GM10248 (cell line): ENCODE measurements around the gene DYNC1LI1.

Experiments
- CTCF ChIA-PET: fragments of 300-600 bp; sonication (Branson Sonifier 250); formaldehyde crosslinking; extraction: SDS; loops from one replicate; lab custom pipeline; 2021; ENCODE audit warnings: antibody characterized with exemption; lab: Yijun Ruan, JAX
- POLR2A ChIA-PET: fragments of 350-650 bp; sonication (Branson Sonifier 250); formaldehyde crosslinking; extraction: SDS; loops from one replicate; lab custom pipeline; 2020; ENCODE audit warnings: antibody characterized with exemption; lab: Yijun Ruan, JAX
- DNase-seq: peaks from one replicate; pipeline ENCODE4 v3.0.0; 2012; ENCODE audit errors: extremely low spot score
- CTCF ChIP-seq: IDR thresholded peaks from 2 replicates; pipeline ENCODE4 v1.5.1; 2012; ENCODE audit warnings: mild to moderate bottlenecking, low read depth; ENCODE audit errors: extremely low read depth, missing control alignments, control extremely low read depth

DYNC1LI1 gene

GRCh38 chr3:32495609-32496008 lies 75.0 kb downstream of the DYNC1LI1 start:
- ChIA-PET CTCF (interaction anchor here (1.0 to 2.5 kb wide), 10 partner anchors 9 to 120 kb away, joined by 3 to 9 read pairs (median 4); no protein-coding TSS in a partner anchor), POLR2A (no interaction called here)
- no peak for DNase-seq
- TF ChIP-seq CTCF, result no peak

- DNase-seq, result no peak
- POLR2A ChIA-PET, result no interaction called here
- TF ChIP-seq CTCF, result no peak
- CTCF ChIA-PET, result interaction anchor here (1.0 to 2.5 kb wide), 5 partner anchors 13 to 37 kb away, joined by 3 to 9 read pairs (median 3); no protein-coding TSS in a partner anchor
Observed at GRCh38 chr3:32495085-32495484, 75.6 kb downstream of the DYNC1LI1 start.

- no peak for TF ChIP-seq CTCF
- POLR2A ChIA-PET, result interaction anchor here (0.5 kb wide), 1 partner anchor 633 kb away, joined by 5 read pairs; no protein-coding TSS in a partner anchor
- peak; percentile 56 for DNase-seq
- CTCF ChIA-PET, result interaction anchor here (1.0 to 7.0 kb wide), 7 partner anchors 9 to 119 kb away, joined by 3 to 62 read pairs (median 5); partner anchors contain the start of gene CMTM6
Observed at GRCh38 chr3:32493437-32494414, 76.9 kb downstream of the DYNC1LI1 start.

- ChIA-PET POLR2A (interaction anchor here (0.5 kb wide), 1 partner anchor 634 kb away, joined by 5 read pairs; no protein-coding TSS in a partner anchor), CTCF (interaction anchor here (1.0 to 7.0 kb wide), 7 partner anchors 15 to 75 kb away, joined by 3 to 62 read pairs (median 5); no protein-coding TSS in a partner anchor)
- DNase-seq, result no peak
- no peak for TF ChIP-seq CTCF
Observed at GRCh38 chr3:32492684-32493436, 77.8 kb downstream of the DYNC1LI1 start.

- POLR2A ChIA-PET, result no interaction called here
- TF ChIP-seq CTCF, result no peak
- CTCF ChIA-PET, result interaction anchor here (1.0 to 7.0 kb wide), 5 partner anchors 10 to 114 kb away, joined by 3 to 62 read pairs (median 3); no protein-coding TSS in a partner anchor
- no peak for DNase-seq
Observed at GRCh38 chr3:32488474-32489008, 82.1 kb downstream of the DYNC1LI1 start.
